Hematopoietic multipotent progenitor cell treated with erythropoietin and hydrocortisone succinate and interleukin-3 and kit ligand, for 15 days (in vitro differentiated cells): ENCODE measurements around the gene NXPE2.

Experiments used
- DNase-seq: peaks from one replicate; pipeline ENCODE4 v3.0.0-alpha.2; 2015; ENCODE audit warnings: low spot score

NXPE2 gene

DNA sequence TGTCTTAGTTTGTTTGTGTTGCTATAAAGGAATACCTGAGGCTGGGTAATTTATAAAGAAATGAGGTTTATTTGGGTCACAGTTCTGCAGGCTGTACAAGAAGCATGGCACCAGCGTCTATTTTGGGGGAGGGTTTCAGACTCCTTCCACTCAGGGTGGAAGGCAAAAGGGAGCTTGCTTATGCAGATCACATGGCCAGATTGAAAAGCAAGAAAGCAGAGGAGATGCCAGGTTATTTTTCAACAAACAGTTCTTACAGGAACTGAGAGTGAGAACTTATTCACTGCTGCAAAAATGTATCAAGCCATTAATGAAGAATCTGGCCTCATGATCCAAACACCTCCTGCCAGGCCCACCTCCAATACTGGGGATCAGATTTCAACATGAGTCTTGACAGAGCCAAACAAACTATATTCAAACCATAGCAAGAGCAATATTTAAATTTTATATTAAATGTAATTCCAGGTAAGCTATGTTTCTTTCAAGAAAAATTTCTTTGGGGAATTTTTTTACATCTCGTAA, 66.9 kb downstream of the NXPE2 start:
- DNase-seq, result no peak

DNA sequence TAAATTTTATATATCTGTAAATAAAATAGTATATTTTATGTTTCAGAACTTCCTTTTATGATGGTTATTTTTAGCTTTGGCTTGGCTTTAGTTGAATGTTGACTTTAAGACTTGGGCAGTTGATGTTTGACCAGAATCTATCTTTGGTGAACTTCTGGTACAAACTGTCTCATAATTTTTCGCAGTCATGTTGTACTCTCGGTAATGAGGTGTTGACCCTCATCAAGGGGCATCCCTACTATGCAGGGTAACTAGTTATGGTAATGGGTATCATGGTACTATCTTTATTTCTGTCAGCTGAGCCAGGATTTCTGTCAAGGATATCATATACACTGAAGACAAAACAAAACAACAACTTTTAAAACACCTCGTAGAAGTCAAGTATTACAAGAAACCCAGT, 67.7 kb downstream of the NXPE2 start:
- DNase-seq, result no peak
